K562 (cell line): Measurements from ENCODE around the gene TNIK. TPM values are rescaled to one million over a fixed set of nuclear protein-coding genes. Genes with fewer than 3 reads are reported as not detected.

Experiments used
- ARID1B ChIP-seq: fragments of 450-650 bp; IDR thresholded peaks from 2 replicates; pipeline ENCODE4 v1.6.1; 2016; ENCODE audit warnings: antibody characterized with exemption, mild to moderate bottlenecking, inconsistent platforms
- CBFB ChIP-seq: sonication (generic); formaldehyde crosslinking; IDR thresholded peaks from 2 replicates; pipeline ENCODE4 v1.4.0; 2020; ENCODE audit warnings: mild to moderate bottlenecking, missing genetic modification reagents
- CEBPB ChIP-seq: fragments of 450-650 bp; IDR thresholded peaks from 2 replicates; pipeline ENCODE4 v1.6.1; 2016; ENCODE audit warnings: missing genetic modification characterization, missing compliant biosample characterization
- CTBP1 ChIP-seq: fragments of 450-650 bp; IDR thresholded peaks from 2 replicates; pipeline ENCODE4 v1.6.1; 2016; ENCODE audit warnings: borderline replicate concordance
- ETV5 ChIP-seq: sonication (generic); formaldehyde crosslinking; IDR thresholded peaks from 2 replicates; pipeline ENCODE4 v1.4.0; 2020; ENCODE audit warnings: low read depth, mild to moderate bottlenecking, missing genetic modification reagents
- HES1 ChIP-seq: fragments of 450-650 bp; IDR thresholded peaks from 2 replicates; pipeline ENCODE4 v1.6.1; 2016; ENCODE audit warnings: low read depth, mild to moderate bottlenecking, moderate library complexity
- HNRNPL ChIP-seq: fragments of 200-400 bp; formaldehyde crosslinking; IDR thresholded peaks from 2 replicates; pipeline ENCODE4 v1.6.1; 2017; ENCODE audit warnings: low read depth, mild to moderate bottlenecking, low read length
- KAT7 ChIP-seq: sonication (generic); formaldehyde crosslinking; IDR thresholded peaks from 2 replicates; pipeline ENCODE4 v1.8.0; 2022; ENCODE audit warnings: missing genetic modification reagents, mild to moderate bottlenecking, borderline replicate concordance
- KHSRP ChIP-seq: fragments of 450-650 bp; IDR thresholded peaks from 2 replicates; pipeline ENCODE4 v1.6.1; 2017
- NFE2 ChIP-seq: IDR thresholded peaks from 2 replicates; pipeline ENCODE4 v1.6.1; 2014; ENCODE audit warnings: antibody characterized with exemption, low read depth
- PRDM10 ChIP-seq: fragments of 450-650 bp; IDR thresholded peaks from 2 replicates; pipeline ENCODE4 v1.6.1; 2018; ENCODE audit not compliant: partially characterized antibody
- ZBTB43 ChIP-seq: sonication (generic); formaldehyde crosslinking; IDR thresholded peaks from 2 replicates; pipeline ENCODE4 v1.8.0; 2023; ENCODE audit warnings: mild to moderate bottlenecking, missing genetic modification reagents
- ZEB2 ChIP-seq: fragments of 450-650 bp; IDR thresholded peaks from 2 replicates; pipeline ENCODE4 v1.6.1; 2016
- ZKSCAN3 ChIP-seq: fragments of 250-450 bp; sonication (Bioruptor Pico); IDR thresholded peaks from 2 replicates; pipeline ENCODE4 v1.4.0; 2020
- ZNF324 ChIP-seq: fragments of 250-450 bp; sonication (Bioruptor Pico); IDR thresholded peaks from 2 replicates; pipeline ENCODE4 v1.4.0; 2020; ENCODE audit warnings: mild to moderate bottlenecking
- polyA plus RNA-seq, 8 experiments: library from polyadenylated mRNA; depleted of rRNA in 4 of 8; stranded (reverse) in 5 of 8; unstranded in 3 of 8; fragments of >200 nt; fragmentation: Nextera tagmentation in 2 of 8; fragmentation: Illumina TruSeq in 1 of 8; extraction: Ambion mirVana in 2 of 8; extraction: Trizol in 1 of 8; gene quantifications; 2 replicates each; pipeline versions ENCODE4 v1.2.1 to v1.2.3, GENCODE V29; 2011 to 2014; ENCODE audit warnings: inconsistent platforms in 1 of 8, missing spikeins in 1 of 8
- total RNA-seq, 7 experiments: library from RNA; depleted of rRNA in 6 of 7; stranded (reverse); fragments of >200 nt in 6 of 7; fragmentation: Illumina TruSeq in 2 of 7; extraction: Trizol in 2 of 7; gene quantifications; 2 replicates each; pipeline versions ENCODE4 v1.2.1 to v1.2.3, GENCODE V29; 2011 to 2021; ENCODE audit warnings: low replicate concordance in 1 of 7
- TF ChIP-seq, protein P1 (sequence below): sonication (generic); formaldehyde crosslinking; IDR thresholded peaks from 2 replicates; pipeline ENCODE4 v1.8.1; 2023; ENCODE audit warnings: mild to moderate bottlenecking, missing genetic modification reagents
- TF ChIP-seq, protein P2 (sequence below): fragments of 450-650 bp; formaldehyde crosslinking; IDR thresholded peaks from 2 replicates; pipeline ENCODE4 v1.4.0; 2020; ENCODE audit warnings: mild to moderate bottlenecking
- TF ChIP-seq, protein P3 (sequence below), 2 experiments: IDR thresholded peaks in 1 of 2; conservative IDR thresholded peaks in 1 of 2; 2 replicates each; pipeline ENCODE4 v1.6.1; 2016; ENCODE audit warnings: low read depth in 2 of 2, mild to moderate bottlenecking in 1 of 2, missing compliant biosample characterization in 1 of 2, missing genetic modification characterization in 1 of 2, moderate library complexity in 1 of 2

The TNIK gene
- total and polyA plus RNA-seq, 9 of the 15 experiments (the other 6 are each of a cell fraction or from before 2014, with no cell fraction given), result 6.6 to 39.0 (median 24.7) TPM

- TF ChIP-seq KAT7 (no peak), PRDM10 (no peak), HES1 (no peak), HNRNPL (no peak), ZBTB43 (CRISPR knock-in tag) (no peak), ARID1B (peak; percentile 45), ZEB2 (0 out of 2 replicates have a peak, but pooled peaks have one; percentile 23), ZKSCAN3 (CRISPR knock-in tag) (no peak), CEBPB (tag) (0 out of 2 replicates have a peak, but pooled peaks have one; percentile 12), ZNF324 (CRISPR knock-in tag) (no peak), CTBP1 (peak; percentile 73), CBFB (CRISPR knock-in tag) (no peak), KHSRP (no peak), ETV5 (CRISPR knock-in tag) (no peak), NFE2 (peak; percentile 54; the same call in 1 of the 2 replicates)
- TF ChIP-seq, protein P1, sequence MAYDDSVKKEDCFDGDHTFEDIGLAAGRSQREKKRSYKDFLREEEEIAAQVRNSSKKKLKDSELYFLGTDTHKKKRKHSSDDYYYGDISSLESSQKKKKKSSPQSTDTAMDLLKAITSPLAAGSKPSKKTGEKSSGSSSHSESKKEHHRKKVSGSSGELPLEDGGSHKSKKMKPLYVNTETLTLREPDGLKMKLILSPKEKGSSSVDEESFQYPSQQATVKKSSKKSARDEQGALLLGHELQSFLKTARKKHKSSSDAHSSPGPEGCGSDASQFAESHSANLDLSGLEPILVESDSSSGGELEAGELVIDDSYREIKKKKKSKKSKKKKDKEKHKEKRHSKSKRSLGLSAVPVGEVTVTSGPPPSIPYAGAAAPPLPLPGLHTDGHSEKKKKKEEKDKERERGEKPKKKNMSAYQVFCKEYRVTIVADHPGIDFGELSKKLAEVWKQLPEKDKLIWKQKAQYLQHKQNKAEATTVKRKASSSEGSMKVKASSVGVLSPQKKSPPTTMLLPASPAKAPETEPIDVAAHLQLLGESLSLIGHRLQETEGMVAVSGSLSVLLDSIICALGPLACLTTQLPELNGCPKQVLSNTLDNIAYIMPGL (CRISPR knock-in tag), result no peak
- TF ChIP-seq, protein P2, sequence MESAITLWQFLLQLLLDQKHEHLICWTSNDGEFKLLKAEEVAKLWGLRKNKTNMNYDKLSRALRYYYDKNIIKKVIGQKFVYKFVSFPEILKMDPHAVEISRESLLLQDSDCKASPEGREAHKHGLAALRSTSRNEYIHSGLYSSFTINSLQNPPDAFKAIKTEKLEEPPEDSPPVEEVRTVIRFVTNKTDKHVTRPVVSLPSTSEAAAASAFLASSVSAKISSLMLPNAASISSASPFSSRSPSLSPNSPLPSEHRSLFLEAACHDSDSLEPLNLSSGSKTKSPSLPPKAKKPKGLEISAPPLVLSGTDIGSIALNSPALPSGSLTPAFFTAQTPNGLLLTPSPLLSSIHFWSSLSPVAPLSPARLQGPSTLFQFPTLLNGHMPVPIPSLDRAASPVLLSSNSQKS (CRISPR knock-in tag), result no peak
- TF ChIP-seq, protein P3, sequence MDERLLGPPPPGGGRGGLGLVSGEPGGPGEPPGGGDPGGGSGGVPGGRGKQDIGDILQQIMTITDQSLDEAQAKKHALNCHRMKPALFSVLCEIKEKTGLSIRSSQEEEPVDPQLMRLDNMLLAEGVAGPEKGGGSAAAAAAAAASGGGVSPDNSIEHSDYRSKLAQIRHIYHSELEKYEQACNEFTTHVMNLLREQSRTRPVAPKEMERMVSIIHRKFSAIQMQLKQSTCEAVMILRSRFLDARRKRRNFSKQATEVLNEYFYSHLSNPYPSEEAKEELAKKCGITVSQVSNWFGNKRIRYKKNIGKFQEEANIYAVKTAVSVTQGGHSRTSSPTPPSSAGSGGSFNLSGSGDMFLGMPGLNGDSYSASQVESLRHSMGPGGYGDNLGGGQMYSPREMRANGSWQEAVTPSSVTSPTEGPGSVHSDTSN (CRISPR knock-in tag; IDR thresholded peaks at IDR 0.05; ENCODE audit: low read depth), result no peak
- TF ChIP-seq, protein P3 (tag; conservative IDR thresholded peaks at IDR 0.05; ENCODE audit: low read depth), result peak; percentile 91
Measured at GRCh38 chr3:171317171-171317570, 143.0 kb downstream of the TNIK start (continued).
